Hematopoietic multipotent progenitor cell treated with erythropoietin and hydrocortisone succinate and interleukin-3 and kit ligand, for 17 days (in vitro differentiated cells): ENCODE results near the gene RTN3.

Experiments
- DNase-seq: peaks from one replicate; pipeline ENCODE4 v3.0.0-alpha.2; 2015; ENCODE audit warnings: low spot score

Gene RTN3

GRCh38 chr11:63745304-63746170 is 64.2 kb downstream of the RTN3 start:
- peak; percentile 70 for DNase-seq

- no peak for DNase-seq
Measured at GRCh38 chr11:63747011-63747410, 65.7 kb downstream of the RTN3 start.

- no peak for DNase-seq
Measured at GRCh38 chr11:63749624-63750023, 68.3 kb downstream of the RTN3 start.

GRCh38 chr11:63756919-63757761 is 75.8 kb downstream of the RTN3 start:
- no peak for DNase-seq

- no peak for DNase-seq
Measured at GRCh38 chr11:63760487-63761079, 79.3 kb downstream of the RTN3 start.

GRCh38 chr11:63761188-63761587 is 79.9 kb downstream of the RTN3 start:
- no peak for DNase-seq

GRCh38 chr11:63761931-63762653 is 80.8 kb downstream of the RTN3 start:
- no peak for DNase-seq

- no peak for DNase-seq
Measured at GRCh38 chr11:63762654-63763495, 81.6 kb downstream of the RTN3 start.

GRCh38 chr11:63763496-63764339 is 82.4 kb downstream of the RTN3 start:
- no peak for DNase-seq

GRCh38 chr11:63764340-63764678 is 83.0 kb downstream of the RTN3 start:
- DNase-seq, result no peak

- no peak for DNase-seq
Measured at GRCh38 chr11:63764679-63765647, 83.7 kb downstream of the RTN3 start.

- no peak for DNase-seq
Measured at GRCh38 chr11:63765688-63766241, 84.5 kb downstream of the RTN3 start.

GRCh38 chr11:63766531-63767235 is 85.4 kb downstream of the RTN3 start:
- no peak for DNase-seq

- DNase-seq, result no peak
Measured at GRCh38 chr11:63767267-63767564, 85.9 kb downstream of the RTN3 start.

- DNase-seq, result peak; percentile 21
Measured at GRCh38 chr11:63767565-63768236, 86.4 kb downstream of the RTN3 start.

GRCh38 chr11:63768237-63769041 is 87.1 kb downstream of the RTN3 start, which contains the start of gene ZFTA:
TSS of gene ZFTA (minus strand) at chr11:63768775. CDS start at chr11:63768622, 153 bp downstream.
- peak; percentile 25 for DNase-seq
